OCI-LY7 (cell line): Measurements from ENCODE around the gene IFNGR2. TPM values are rescaled to one million over a fixed set of nuclear protein-coding genes. Genes with fewer than 3 reads are reported as not detected.

Source experiments
- BruUV-seq: library from RNA; stranded (reverse); fragments of 400-500 nt; replicated peaks from 2 replicates; lab custom pipeline; 2021; lab: Mats Ljungman, UMichigan
- CTCF ChIA-PET: fragments of 300-600 bp; sonication (Branson Sonifier 250); formaldehyde crosslinking; loops from one replicate; lab custom pipeline; 2022; ENCODE audit warnings: antibody characterized with exemption; ENCODE audit not compliant: unreplicated experiment; lab: Charles Lee
- POLR2A ChIA-PET: fragments of 300-600 bp; sonication (Branson Sonifier 250); formaldehyde crosslinking; loops from one replicate; lab custom pipeline; 2022; ENCODE audit warnings: antibody characterized with exemption; lab: Charles Lee
- DNase-seq: peaks from one replicate; pipeline ENCODE4 v3.0.0-alpha.2; 2015; ENCODE audit warnings: low spot score
- H2AFZ ChIP-seq: fragments of 200-600 bp; sonication (generic), shearing (Covaris generic); 2 replicates; pipeline ENCODE4 v1.6.1; 2014; ENCODE audit warnings: mild to moderate bottlenecking, antibody characterized with exemption, low read length, moderate library complexity
- H3K27ac ChIP-seq: fragments of 200-600 bp; sonication (generic); 2 replicates; pipeline ENCODE4 v1.5.1; 2014; ENCODE audit warnings: mixed run types, low read depth, mild to moderate bottlenecking, moderate library complexity, low read length, inconsistent platforms; ENCODE audit not compliant: poor library complexity, severe bottlenecking
- H3K36me3 ChIP-seq: fragments of 200-600 bp; sonication (generic); 2 replicates; pipeline ENCODE4 v1.6.1; 2014; ENCODE audit warnings: mild to moderate bottlenecking, antibody characterized with exemption, low read length, moderate library complexity, mixed read lengths; ENCODE audit not compliant: insufficient read depth
- H3K4me1 ChIP-seq: fragments of 200-600 bp; sonication (generic); 2 replicates; pipeline ENCODE4 v1.5.1; 2014; ENCODE audit warnings: mild to moderate bottlenecking, low read length; ENCODE audit not compliant: insufficient read depth, poor library complexity, severe bottlenecking
- H3K4me2 ChIP-seq: fragments of 200-600 bp; sonication (generic); 2 replicates; pipeline ENCODE4 v1.6.1; 2014; ENCODE audit warnings: mild to moderate bottlenecking, low read length
- H3K4me3 ChIP-seq: fragments of 200-600 bp; sonication (generic); 2 replicates; pipeline ENCODE4 v1.5.1; 2014; ENCODE audit warnings: mild to moderate bottlenecking, low read depth, low read length; ENCODE audit not compliant: poor library complexity, severe bottlenecking
- H3K79me2 ChIP-seq: fragments of 200-600 bp; sonication (generic); 2 replicates; pipeline ENCODE4 v1.6.1; 2016; ENCODE audit warnings: low read depth, mild to moderate bottlenecking, low read length, moderate library complexity, mixed read lengths; ENCODE audit not compliant: insufficient read depth
- H3K9me2 ChIP-seq: fragments of 200-600 bp; sonication (generic); 2 replicates; pipeline ENCODE4 v1.6.1; 2016; ENCODE audit warnings: mild to moderate bottlenecking, low read length, mixed read lengths; ENCODE audit not compliant: insufficient read depth
- H3K9me3 ChIP-seq: fragments of 200-600 bp; sonication (generic); 2 replicates; pipeline ENCODE4 v1.6.1; 2014; ENCODE audit warnings: mild to moderate bottlenecking, mixed run types, low read length, mixed read lengths
- H4K20me1 ChIP-seq: fragments of 200-600 bp; sonication (generic); 2 replicates; pipeline ENCODE4 v1.6.1; 2014; ENCODE audit warnings: mild to moderate bottlenecking, antibody characterized with exemption, low read length, moderate library complexity, mixed read lengths; ENCODE audit not compliant: insufficient read depth
- CTCF ChIP-seq: fragments of 200-600 bp; sonication (generic); conservative IDR thresholded peaks from 2 replicates; pipeline ENCODE4 v1.5.1; 2014; ENCODE audit warnings: mild to moderate bottlenecking, antibody characterized with exemption, low read length, moderate library complexity, mixed read lengths
- EZH2phosphoT487 ChIP-seq: fragments of 200-600 bp; sonication (generic); IDR thresholded peaks from 2 replicates; pipeline ENCODE4 v1.6.1; 2018; ENCODE audit warnings: low read depth, borderline replicate concordance, mild to moderate bottlenecking, mixed run types, antibody characterized with exemption, low read length, moderate library complexity, mixed read lengths
- intact Hi-C: fragments of 100-400 bp; cut with micrococcal nuclease; formaldehyde crosslinking; loops from one replicate; pipeline ENCODE4 v1.10.0; 2022; ENCODE audit not compliant: unreplicated experiment
- total RNA-seq, 2 experiments: library from RNA; depleted of rRNA in 1 of 2; stranded (reverse); fragments of >200 nt in 1 of 2; shearing (Covaris generic) in 1 of 2; gene quantifications; 2 replicates each; pipeline ENCODE4 v1.2.3, GENCODE V29; 2014 to 2022

Gene IFNGR2
- total RNA-seq, 2 experiments from 2014 or later = 70.2 to 86.9 TPM

GRCh38 chr21:33392284-33392985 is 10.8 kb upstream of the IFNGR2 start:
- ChIA-PET POLR2A (no interaction called here), CTCF (no interaction called here)
- no peak overlapping the region for H3K27ac ChIP-seq
- TF ChIP-seq EZH2phosphoT487 (no peak), CTCF (no peak)
- no peak overlapping the region for H2AFZ ChIP-seq
- no peak overlapping the region for H3K4me2 ChIP-seq
- no peak overlapping the region for H3K4me3 ChIP-seq
- no TSS peak for BruUV-seq
- H4K20me1 ChIP-seq = no peaks in the 10 kb centered on the region
- no peaks in the 10 kb centered on the region for H3K9me2 ChIP-seq
- intact Hi-C loops = no loop called here
- no peak for DNase-seq
- H3K9me3 ChIP-seq = no peaks in the 10 kb centered on the region
- H3K79me2 ChIP-seq = no peaks in the 10 kb centered on the region
- H3K4me1 ChIP-seq = peaks cover 40% of the 10 kb centered on the region
- H3K36me3 ChIP-seq = no peaks in the 10 kb centered on the region

- intact Hi-C loops = no loop called here
- H3K4me2 ChIP-seq = no peak overlapping the region; the same call in 1 of the 2 replicates
- H3K27ac ChIP-seq = no peak overlapping the region
- ChIA-PET CTCF (no interaction called here), POLR2A (interaction anchor here (0.8 kb wide), 2 partner anchors 9 to 14 kb away, joined by 6 to 9 read pairs; no protein-coding TSS in a partner anchor)
- peaks cover 32% of the 10 kb centered on the region for H3K4me1 ChIP-seq
- H4K20me1 ChIP-seq = no peaks in the 10 kb centered on the region
- H3K4me3 ChIP-seq = no peak overlapping the region
- H3K79me2 ChIP-seq = no peaks in the 10 kb centered on the region
- no TSS peak for BruUV-seq
- H3K9me2 ChIP-seq = no peaks in the 10 kb centered on the region
- no peaks in the 10 kb centered on the region for H3K9me3 ChIP-seq
- no peak for DNase-seq
- no peaks in the 10 kb centered on the region for H3K36me3 ChIP-seq
- TF ChIP-seq EZH2phosphoT487 (no peak), CTCF (no peak)
- no peak overlapping the region for H2AFZ ChIP-seq
Observed at GRCh38 chr21:33393348-33393747, 9.9 kb upstream of the IFNGR2 start.

GRCh38 chr21:33394260-33394659 is 9.0 kb upstream of the IFNGR2 start:
- Histone ChIP-seq H3K9me2 (no peaks in the 10 kb centered on the region), H3K4me3 (no peak overlapping the region), H3K27ac (no peak overlapping the region), H3K9me3 (no peaks in the 10 kb centered on the region), H3K36me3 (no peaks in the 10 kb centered on the region), H3K4me2 (peak overlapping the region; percentile 49; the same call in 1 of the 2 replicates), H3K79me2 (no peaks in the 10 kb centered on the region), H2AFZ (peak overlapping the region; percentile 76), H3K4me1 (peaks cover 31% of the 10 kb centered on the region), H4K20me1 (no peaks in the 10 kb centered on the region)
- TF ChIP-seq CTCF (no peak), EZH2phosphoT487 (no peak)
- intact Hi-C loops = no loop called here
- peak; percentile 52 for DNase-seq
- no TSS peak for BruUV-seq
- ChIA-PET CTCF (no interaction called here), POLR2A (interaction anchor here (0.6 to 1.5 kb wide), 3 partner anchors 10 to 40 kb away, joined by 3 to 5 read pairs (median 4); no protein-coding TSS in a partner anchor)
